Neural progenitor cell (in vitro differentiated cells): ENCODE results near the gene HSF2BP. TPM values are rescaled to one million over a fixed set of nuclear protein-coding genes. Genes with fewer than 3 reads are reported as not detected.
"Not testable (repeated sequence)": the region's sequence is repeated elsewhere in the genome, so short reads cannot be mapped to it uniquely, and the experiment has no call there.

Experiments used
- DNase-seq: peaks from one replicate; pipeline ENCODE4 v3.0.0-alpha.2; 2016; ENCODE audit warnings: low spot score
- H2AFZ ChIP-seq: fragments of 200-600 bp; sonication (generic); replicated peaks from 2 replicates; pipeline ENCODE4 v1.6.1; 2016; ENCODE audit warnings: antibody characterized with exemption
- H3F3A ChIP-seq: fragments of 200-600 bp; sonication (generic); 2 replicates; pipeline ENCODE4 v1.6.1; 2016; ENCODE audit warnings: antibody characterized with exemption, low read depth
- H3K27ac ChIP-seq: fragments of 200-600 bp; sonication (generic); 2 replicates; pipeline ENCODE4 v1.5.1; 2016; ENCODE audit warnings: mild to moderate bottlenecking
- H3K27me3 ChIP-seq: fragments of 200-600 bp; sonication (generic); 2 replicates; pipeline ENCODE4 v1.6.1; 2016; ENCODE audit warnings: mild to moderate bottlenecking, moderate library complexity
- H3K36me3 ChIP-seq: fragments of 200-600 bp; sonication (generic); 2 replicates; pipeline ENCODE4 v1.5.1; 2016
- H3K4me1 ChIP-seq: fragments of 200-600 bp; sonication (generic); 2 replicates; pipeline ENCODE4 v1.6.1; 2016; ENCODE audit warnings: mixed run types
- H3K4me2 ChIP-seq: fragments of 200-600 bp; sonication (generic); 2 replicates; pipeline ENCODE4 v1.6.1; 2016
- H3K4me3 ChIP-seq: fragments of 200-600 bp; sonication (generic); 2 replicates; pipeline ENCODE4 v1.5.1; 2016
- H3K79me2 ChIP-seq: fragments of 200-600 bp; sonication (generic); 2 replicates; pipeline ENCODE4 v1.6.1; 2016; ENCODE audit warnings: low read depth
- H3K9ac ChIP-seq: fragments of 200-600 bp; sonication (generic); 2 replicates; pipeline ENCODE4 v1.6.1; 2016
- H3K9me3 ChIP-seq: fragments of 200-600 bp; sonication (generic); 2 replicates; pipeline ENCODE4 v1.5.1; 2016; ENCODE audit warnings: low read depth
- H4K20me1 ChIP-seq: fragments of 200-600 bp; sonication (generic); 2 replicates; pipeline ENCODE4 v1.6.1; 2016; ENCODE audit warnings: low read depth
- H3K27ac Mint-ChIP-seq: 3 replicates; pipeline ENCODE4 v1.8.0; 2021; ENCODE audit warnings: mixed read lengths
- H3K27me3 Mint-ChIP-seq: 2 replicates; pipeline ENCODE4 v1.8.0; 2022; ENCODE audit warnings: low read depth, mild to moderate bottlenecking, inconsistent platforms, moderate library complexity, mixed read lengths; ENCODE audit not compliant: insufficient read depth
- H3K36me3 Mint-ChIP-seq: 3 replicates; pipeline ENCODE4 v1.8.0; 2021; ENCODE audit warnings: mixed read lengths
- H3K4me1 Mint-ChIP-seq: 3 replicates; pipeline ENCODE4 v1.8.0; 2021; ENCODE audit warnings: mixed read lengths
- H3K4me3 Mint-ChIP-seq: 3 replicates; pipeline ENCODE4 v1.8.0; 2021; ENCODE audit warnings: mild to moderate bottlenecking, moderate library complexity, mixed read lengths
- H3K9me3 Mint-ChIP-seq: 3 replicates; pipeline ENCODE4 v1.8.0; 2020; ENCODE audit warnings: mixed read lengths
- microRNA-seq: library from miRNA; unstranded; fragments of <30 nt; microRNA quantifications from one replicate; pipeline ENCODE4, GENCODE V29; 2016
- small RNA-seq: library from RNA; depleted of rRNA; stranded (forward); fragments of <200 nt; gene quantifications from one replicate; pipeline ENCODE3, GENCODE V24; 2015
- total RNA-seq: library from RNA; depleted of rRNA; stranded (reverse); fragments of >200 nt; gene quantifications from 2 replicates; pipeline ENCODE4 v1.2.3, GENCODE V29; 2015; ENCODE audit warnings: low replicate concordance

HSF2BP gene
- total RNA-seq, 1 donor from 2014 or later: 0.71 TPM

DNA sequence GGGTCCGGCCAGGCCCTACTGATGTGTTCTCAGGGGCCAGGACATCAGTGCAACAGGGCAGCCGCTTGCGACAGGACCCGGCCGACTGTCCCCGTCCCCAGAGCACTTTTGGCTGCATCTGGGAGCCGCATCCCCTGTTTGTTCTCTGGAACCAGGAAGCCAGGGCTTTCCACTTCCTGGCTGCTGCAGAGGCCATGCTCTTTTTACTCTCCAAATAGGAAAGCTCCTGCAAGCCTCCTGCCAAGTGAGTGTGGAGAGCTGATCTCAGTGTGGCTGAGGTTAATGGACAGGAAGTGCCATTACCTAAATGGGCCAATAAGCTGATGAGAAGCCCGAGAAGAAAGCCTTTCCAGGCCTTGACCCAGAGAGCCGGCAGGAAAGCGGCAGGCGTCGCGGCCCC is 180.1 kb downstream of the HSF2BP start:
- not testable (repeated sequence) for H3K4me2 ChIP-seq, H3K4me3 Mint-ChIP-seq, H3K36me3 ChIP-seq, H3K27ac Mint-ChIP-seq, H3K4me3 ChIP-seq, H3K9ac ChIP-seq, H3K9me3 ChIP-seq, H3K36me3 Mint-ChIP-seq, H2AFZ ChIP-seq, H3K27me3 ChIP-seq, H3K27me3 Mint-ChIP-seq, H3K4me1 Mint-ChIP-seq, H3K79me2 ChIP-seq, H3K9me3 Mint-ChIP-seq, DNase-seq, H3K27ac ChIP-seq, H4K20me1 ChIP-seq, H3F3A ChIP-seq, H3K4me1 ChIP-seq

Small RNAs within 50 kb of the gene (microRNA-seq; reads per million reads assigned to microRNA genes)
- gene MIR6070: not detected

Small RNAs within 50 kb of the gene (small RNA-seq; reads per million reads assigned to genes)
- gene MIR6070: not detected

Other genes starting within 250 kb of the HSF2BP start
- gene SIK1, start 232.4 kb downstream of the HSF2BP start, total RNA-seq: 0.37 and 0.65 TPM in 2 replicates
- 45.0 TPM in 2 replicates for gene RRP1B, start 72 bp upstream of the HSF2BP start, total RNA-seq
- gene PDXK, start 59.6 kb upstream of the HSF2BP start, total RNA-seq: 43.3 and 54.0 TPM in 2 replicates
- gene CSTB, start 116.8 kb upstream of the HSF2BP start, total RNA-seq: 7.1 and 8.5 TPM in 2 replicates
- gene RRP1, start 130.1 kb upstream of the HSF2BP start, total RNA-seq: 18.4 and 32.5 TPM in 2 replicates
- gene AGPAT3, start 205.7 kb upstream of the HSF2BP start, total RNA-seq: 7.8 and 8.7 TPM in 2 replicates